HG03135 (cell line): Measurements from ENCODE around the gene CCSAP.
"Not testable (repeated sequence)": the region's sequence is repeated elsewhere in the genome, so short reads cannot be mapped to it uniquely, and the experiment has no call there.

ENCODE experiments used
- ATAC-seq: cut with Tn5 transposase; IDR thresholded peaks from one replicate; pipeline ENCODE4 v1.9.1; 2021; ENCODE audit warnings: mild to moderate bottlenecking, moderate library complexity; ENCODE audit not compliant: unreplicated experiment

The CCSAP gene

GRCh38 chr1:229293528-229294204 lies 49.2 kb downstream of the CCSAP start:
- ATAC-seq = no peak

GRCh38 chr1:229291686-229292085 lies 51.2 kb downstream of the CCSAP start:
- not testable (repeated sequence) for ATAC-seq

GRCh38 chr1:229288516-229288915 lies 54.3 kb downstream of the CCSAP start:
- no peak for ATAC-seq

- no peak for ATAC-seq
These were observed 55.6 kb downstream of the CCSAP start for GRCh38 chr1:229287267-229287666.

GRCh38 chr1:229286099-229286766 lies 56.6 kb downstream of the CCSAP start:
- ATAC-seq = no peak

- ATAC-seq = no peak
These were observed 57.4 kb downstream of the CCSAP start for GRCh38 chr1:229285440-229285839.

GRCh38 chr1:229284887-229285286 lies 58.0 kb downstream of the CCSAP start:
- ATAC-seq = no peak

GRCh38 chr1:229283183-229283611 lies 59.6 kb downstream of the CCSAP start:
- ATAC-seq = no peak

- no peak for ATAC-seq
These were observed 60.5 kb downstream of the CCSAP start for GRCh38 chr1:229282295-229282823.

GRCh38 chr1:229281339-229281926 lies 61.4 kb downstream of the CCSAP start:
- ATAC-seq = no peak

- no peak for ATAC-seq
These were observed 61.9 kb downstream of the CCSAP start for GRCh38 chr1:229280921-229281320.

- no peak for ATAC-seq
These were observed 62.6 kb downstream of the CCSAP start for GRCh38 chr1:229280037-229280828.

- ATAC-seq = no peak
These were observed 63.6 kb downstream of the CCSAP start for GRCh38 chr1:229279242-229279641.

- no peak for ATAC-seq
These were observed 64.6 kb downstream of the CCSAP start for GRCh38 chr1:229278120-229278741.

- no peak for ATAC-seq
These were observed 67.8 kb downstream of the CCSAP start for GRCh38 chr1:229275005-229275404.

GRCh38 chr1:229273507-229274232 lies 69.2 kb downstream of the CCSAP start:
- no peak for ATAC-seq

- ATAC-seq = no peak
These were observed 70.4 kb downstream of the CCSAP start for GRCh38 chr1:229272164-229273158.

GRCh38 chr1:229271448-229272159 lies 71.2 kb downstream of the CCSAP start:
- ATAC-seq = peak; percentile 51
